GM12891 (cell line): ENCODE data around the gene PCSK6.
"Not testable (repeated sequence)": the region's sequence is repeated elsewhere in the genome, so short reads cannot be mapped to it uniquely, and the experiment has no call there.

Experiments used
- DNase-seq: peaks from one replicate; pipeline ENCODE4 v3.0.0; 2011; ENCODE audit warnings: low spot score; ENCODE audit not compliant: insufficient read length
- FAIRE-seq: peaks from 2 replicates; lab custom pipeline; 2011; peaks lifted over from hg19 to GRCh38; lab: Jason Lieb, UNC
- PAX5 ChIP-seq: IDR thresholded peaks from 2 replicates; pipeline ENCODE4 v1.6.1; 2011; ENCODE audit warnings: low read length, moderate library complexity, mild to moderate bottlenecking; ENCODE audit not compliant: insufficient read depth, severe bottlenecking
- POLR2A ChIP-seq: IDR thresholded peaks from 2 replicates; pipeline ENCODE4 v1.6.1; 2011; ENCODE audit warnings: low read depth, low read length, control low read depth
- POLR2AphosphoS5 ChIP-seq: IDR thresholded peaks from 2 replicates; pipeline ENCODE4 v1.6.1; 2011; ENCODE audit warnings: low read depth, low read length, control low read depth
- POU2F2 ChIP-seq: IDR thresholded peaks from 2 replicates; pipeline ENCODE4 v1.6.1; 2011; ENCODE audit warnings: low read depth, mild to moderate bottlenecking, control low read depth, low read length, moderate library complexity
- SPI1 ChIP-seq: IDR thresholded peaks from 2 replicates; pipeline ENCODE4 v1.6.1; 2011; ENCODE audit warnings: low read depth, low read length, control low read depth
- TAF1 ChIP-seq: IDR thresholded peaks from 2 replicates; pipeline ENCODE4 v1.6.1; 2011; ENCODE audit warnings: low read depth, low read length, control low read depth

PCSK6 gene

GRCh38 chr15:101388046-101388445 is 101.5 kb downstream of the PCSK6 start:
- no peak for TF ChIP-seq TAF1
- TF ChIP-seq POU2F2, result no peak
- DNase-seq (no peak), FAIRE-seq (no peak)

GRCh38 chr15:101387574-101387973 is 101.9 kb downstream of the PCSK6 start:
- DNase-seq (no peak), FAIRE-seq (no peak)
- TF ChIP-seq TAF1 (no peak), POLR2A (no peak), SPI1 (no peak), POU2F2 (no peak), POLR2AphosphoS5 (no peak), PAX5 (no peak)

DNA sequence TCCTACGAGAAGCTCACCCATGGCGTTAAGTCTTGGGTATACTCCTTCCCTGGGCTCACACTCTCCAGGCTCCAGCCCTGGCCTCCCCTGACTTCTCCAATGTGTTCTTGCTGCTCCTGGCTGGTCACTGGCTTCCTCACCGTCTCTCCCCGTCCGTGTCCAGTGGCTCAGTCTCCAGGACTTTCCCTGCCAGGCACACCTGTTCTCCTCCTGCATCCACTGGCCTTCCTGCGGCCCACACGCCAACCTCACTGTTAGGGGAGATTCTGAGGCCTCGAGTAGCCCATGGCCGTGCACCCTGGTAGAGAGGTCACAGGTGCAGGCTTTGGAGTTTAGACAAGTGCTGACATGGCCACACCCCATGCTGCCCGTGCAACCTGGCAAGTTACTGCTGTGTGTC is 102.5 kb downstream of the PCSK6 start:
- DNase-seq, result no peak
- TF ChIP-seq POLR2A, result no peak
- FAIRE-seq, result no peak

DNA sequence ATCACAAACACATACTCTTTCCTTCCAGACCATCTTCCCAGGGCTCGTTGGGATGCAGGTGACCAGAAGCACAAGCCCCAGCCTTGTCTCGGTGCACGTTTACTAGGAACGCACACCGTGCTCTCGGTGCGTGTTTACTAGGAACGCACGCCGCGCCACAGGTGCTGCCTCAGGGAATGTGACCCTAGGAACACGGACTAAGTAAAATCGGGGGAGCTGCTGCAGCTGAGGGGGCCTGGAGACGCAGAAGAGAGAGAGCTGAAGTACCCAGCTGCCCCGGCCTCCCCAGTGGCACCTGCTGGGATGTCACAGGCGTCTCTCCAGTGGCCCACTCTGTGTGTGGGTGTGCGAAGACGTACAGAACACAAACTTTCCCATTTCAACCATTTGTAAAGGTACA is 103.5 kb downstream of the PCSK6 start:
- DNase-seq (no peak), FAIRE-seq (no peak)
- no peak for TF ChIP-seq POU2F2

GRCh38 chr15:101384276-101384675 is 105.2 kb downstream of the PCSK6 start:
- FAIRE-seq (no peak), DNase-seq (no peak)
- TF ChIP-seq SPI1 (no peak), TAF1 (no peak), POLR2AphosphoS5 (no peak), PAX5 (no peak), POU2F2 (no peak), POLR2A (no peak)

DNA sequence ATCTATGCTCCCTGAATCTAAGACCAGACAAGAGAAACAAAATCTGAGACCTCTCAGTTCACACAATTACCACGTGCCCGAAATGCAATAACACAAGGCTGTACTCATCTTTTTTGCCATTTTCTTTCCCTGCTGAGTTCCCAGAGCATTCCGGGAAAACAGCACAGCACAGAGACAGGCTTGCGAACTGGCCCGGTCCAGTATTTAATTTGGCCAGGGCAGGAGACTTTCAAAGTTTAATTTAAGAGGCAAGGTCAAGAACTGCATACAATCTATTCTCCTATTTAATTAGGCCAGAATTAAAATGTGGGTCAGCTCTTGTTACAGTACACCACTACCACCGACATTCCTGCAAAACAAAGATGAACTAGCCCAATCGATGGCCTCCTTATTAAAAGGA is 107.0 kb downstream of the PCSK6 start:
- no peak for FAIRE-seq
- TF ChIP-seq PAX5 (no peak), SPI1 (no peak)
- DNase-seq, result no peak

DNA sequence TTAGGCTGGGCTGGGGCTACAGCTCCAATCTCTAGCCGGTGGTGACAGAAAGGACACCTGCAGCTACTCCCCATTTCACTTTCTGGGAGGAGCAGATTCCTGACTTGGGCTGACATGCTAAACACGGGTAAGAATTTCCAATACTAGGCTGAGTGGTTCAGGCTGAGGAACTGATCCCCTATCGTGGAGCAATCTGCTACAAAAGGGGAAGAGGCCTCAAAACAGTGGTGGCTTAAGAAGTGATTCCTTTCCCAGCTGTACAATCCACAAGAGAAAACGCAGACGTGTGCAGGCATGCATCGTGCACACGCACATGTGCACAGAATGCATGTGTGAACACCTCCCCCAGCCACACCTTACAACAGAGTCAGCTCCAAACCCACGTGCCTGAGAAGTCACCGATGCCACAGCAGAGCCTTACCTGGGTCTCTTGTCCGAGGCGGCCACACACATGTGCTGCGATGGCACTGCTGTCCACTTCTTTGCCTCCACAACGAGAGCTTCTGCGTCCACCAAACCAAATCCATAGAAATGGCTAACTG is 107.8 kb downstream of the PCSK6 start:
- TF ChIP-seq POU2F2, result no peak
- no peak for TF ChIP-seq SPI1
- no peak for TF ChIP-seq POLR2AphosphoS5
- no peak for TF ChIP-seq PAX5
- TF ChIP-seq TAF1, result no peak
- TF ChIP-seq POLR2A, result no peak
- FAIRE-seq, result no peak
- no peak for DNase-seq

DNA sequence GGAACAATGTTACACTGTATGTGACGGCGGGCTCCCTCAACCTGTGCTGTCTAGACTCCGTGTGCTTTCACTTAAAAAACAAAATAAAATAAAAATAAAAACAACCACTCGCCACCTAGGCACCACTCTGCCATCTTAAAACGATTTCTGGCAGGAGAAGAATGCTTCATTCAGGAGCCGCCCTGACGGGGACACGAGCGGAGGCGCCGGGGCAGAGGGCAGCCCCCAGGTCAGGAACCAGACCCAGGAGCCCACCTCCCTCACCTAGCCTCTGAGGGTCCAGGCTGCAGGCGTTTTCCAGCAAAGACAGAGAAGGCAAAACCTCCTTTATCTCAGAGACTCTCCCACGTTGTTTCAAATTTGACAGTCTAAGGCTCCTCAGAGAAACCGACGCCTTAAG is 109.4 kb downstream of the PCSK6 start:
- DNase-seq, result no peak
- FAIRE-seq, result no peak
- TF ChIP-seq SPI1 (no peak), TAF1 (no peak)

DNA sequence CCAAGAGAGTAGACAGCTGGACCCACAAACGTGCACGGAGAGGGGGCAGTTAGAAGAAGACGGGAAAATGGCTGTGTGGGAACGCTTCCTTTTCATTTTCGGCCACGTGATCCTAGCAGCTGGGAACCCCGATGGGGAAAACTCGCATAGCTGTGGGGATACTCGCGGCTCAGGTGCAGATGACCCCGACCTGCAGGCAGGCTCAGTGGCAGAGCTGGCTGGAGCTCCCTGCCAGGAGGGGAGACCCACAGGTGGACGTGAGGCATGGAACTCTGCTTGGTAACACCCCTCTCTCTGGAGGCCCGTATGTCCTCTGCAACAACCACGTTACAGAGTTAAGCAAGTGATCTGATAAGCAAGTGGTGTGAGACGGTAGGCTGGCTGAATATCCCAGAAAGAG is 109.9 kb downstream of the PCSK6 start:
- FAIRE-seq, result no peak
- TF ChIP-seq POU2F2 (no peak), PAX5 (no peak), POLR2AphosphoS5 (no peak)
- DNase-seq, result no peak

DNA sequence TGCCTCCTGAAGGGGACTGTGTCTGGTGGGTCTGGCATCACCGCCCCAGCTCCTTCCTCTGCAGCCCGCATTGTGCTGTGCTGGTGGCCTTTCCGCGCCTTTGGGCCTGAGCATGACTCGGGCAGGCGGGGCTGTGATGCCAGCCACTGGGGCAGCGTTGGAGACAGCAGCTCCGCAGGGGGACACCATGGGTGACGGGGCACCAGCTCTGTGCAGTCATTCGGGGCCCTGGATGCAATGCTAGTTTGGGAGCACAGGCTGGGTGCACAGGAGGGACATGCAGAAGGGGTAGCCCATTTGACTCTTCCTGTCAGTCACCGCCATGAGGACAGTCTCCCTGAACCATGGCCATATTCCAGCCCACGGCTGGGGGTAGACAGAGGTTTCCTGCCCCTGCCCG is 110.6 kb downstream of the PCSK6 start:
- DNase-seq (no peak), FAIRE-seq (no peak)
- no peak for TF ChIP-seq TAF1

- TF ChIP-seq POLR2AphosphoS5, result no peak
- DNase-seq, result no peak
- FAIRE-seq, result no peak
Measured at GRCh38 chr15:101378171-101378755, 111.2 kb downstream of the PCSK6 start.

GRCh38 chr15:101376615-101377395 is 112.7 kb downstream of the PCSK6 start:
- DNase-seq (no peak), FAIRE-seq (no peak)
- TF ChIP-seq POU2F2 (no peak), PAX5 (no peak), SPI1 (no peak), POLR2AphosphoS5 (no peak), POLR2A (no peak), TAF1 (no peak)

DNA sequence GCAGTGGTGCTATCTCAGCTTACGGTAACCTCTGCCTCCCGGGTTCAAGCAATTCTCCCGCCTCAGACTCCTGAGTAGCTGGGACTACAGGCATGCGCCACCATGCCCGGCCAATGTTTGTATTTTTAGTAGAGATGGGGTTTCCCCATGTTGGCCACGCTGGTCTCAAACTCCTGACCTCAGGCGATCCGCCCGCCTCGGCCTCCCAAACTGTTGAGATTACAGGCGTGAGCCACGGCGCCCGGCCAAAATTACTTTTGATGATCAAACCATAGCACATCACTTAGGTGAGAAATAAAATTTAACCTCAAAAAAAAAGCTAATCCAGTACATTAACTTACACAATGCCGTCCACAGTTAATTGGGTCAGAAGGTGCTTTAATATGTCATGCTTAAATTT is 114.5 kb downstream of the PCSK6 start:
- FAIRE-seq, DNase-seq: not testable (repeated sequence)
